Epithelial cell of esophagus (primary cell): ENCODE results near the gene APPBP2.
A peak's percentile ranks its signal among the peaks of the same experiment; 100 is the strongest.
"Not testable (repeated sequence)": the region's sequence is repeated elsewhere in the genome, so short reads cannot be mapped to it uniquely, and the experiment has no call there.

Experiments used
- DNase-seq: peaks from one replicate; pipeline ENCODE4 v3.0.0; 2010; ENCODE audit warnings: low read depth
- H3K4me3 ChIP-seq: 2 replicates; pipeline ENCODE4 v1.5.1; 2011; ENCODE audit warnings: mild to moderate bottlenecking, low read length, control low read depth
- TF ChIP-seq, protein P1 (sequence below): IDR thresholded peaks from 2 replicates; pipeline ENCODE4 v1.5.1; 2011; ENCODE audit warnings: low read depth, mild to moderate bottlenecking, low read length, control low read depth, inconsistent platforms; ENCODE audit not compliant: insufficient read depth; ENCODE audit errors: missing control alignments

APPBP2 gene

DNA sequence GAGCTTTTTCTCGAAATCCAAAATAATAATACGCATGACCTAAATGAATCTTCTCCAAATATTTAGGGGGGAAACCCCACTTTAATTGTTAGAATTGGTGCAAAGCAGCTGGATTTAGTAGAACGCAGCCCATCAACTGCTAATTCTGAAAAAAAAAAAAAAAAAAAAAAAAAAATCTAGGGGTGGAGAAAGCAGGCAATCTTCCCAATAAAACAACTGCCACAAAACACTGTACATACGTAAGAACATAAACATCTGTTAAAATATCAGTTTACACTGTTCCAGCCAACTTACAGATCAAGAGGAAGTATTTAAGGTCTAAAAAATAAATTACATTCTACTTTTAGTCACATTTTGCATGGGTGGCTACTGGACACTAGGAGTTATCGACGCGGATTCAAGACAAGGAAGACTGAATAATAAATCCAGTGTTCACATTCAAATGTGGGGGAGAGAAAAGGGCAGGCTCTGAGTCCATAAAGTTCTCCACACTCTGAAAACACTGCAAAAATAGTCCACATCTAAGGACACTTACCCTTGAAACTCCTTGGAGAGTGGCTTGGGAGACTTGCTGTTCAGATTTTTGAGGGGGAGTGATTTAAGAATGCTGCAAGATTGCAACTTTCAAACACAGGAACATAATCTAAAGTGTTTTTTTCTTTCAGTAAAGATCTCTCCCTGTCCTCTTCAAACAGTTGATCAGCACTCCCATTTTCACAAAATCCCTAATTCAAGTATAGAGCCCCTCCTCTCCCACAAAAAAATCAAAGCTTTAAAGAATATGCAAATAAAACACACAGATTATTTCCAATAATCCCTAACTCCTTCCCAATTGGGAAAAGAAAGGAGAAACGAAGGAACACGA is 1.3 kb downstream of the APPBP2 start:
- peak overlapping the region; percentile 96 for H3K4me3 ChIP-seq
- TF ChIP-seq, protein P1, sequence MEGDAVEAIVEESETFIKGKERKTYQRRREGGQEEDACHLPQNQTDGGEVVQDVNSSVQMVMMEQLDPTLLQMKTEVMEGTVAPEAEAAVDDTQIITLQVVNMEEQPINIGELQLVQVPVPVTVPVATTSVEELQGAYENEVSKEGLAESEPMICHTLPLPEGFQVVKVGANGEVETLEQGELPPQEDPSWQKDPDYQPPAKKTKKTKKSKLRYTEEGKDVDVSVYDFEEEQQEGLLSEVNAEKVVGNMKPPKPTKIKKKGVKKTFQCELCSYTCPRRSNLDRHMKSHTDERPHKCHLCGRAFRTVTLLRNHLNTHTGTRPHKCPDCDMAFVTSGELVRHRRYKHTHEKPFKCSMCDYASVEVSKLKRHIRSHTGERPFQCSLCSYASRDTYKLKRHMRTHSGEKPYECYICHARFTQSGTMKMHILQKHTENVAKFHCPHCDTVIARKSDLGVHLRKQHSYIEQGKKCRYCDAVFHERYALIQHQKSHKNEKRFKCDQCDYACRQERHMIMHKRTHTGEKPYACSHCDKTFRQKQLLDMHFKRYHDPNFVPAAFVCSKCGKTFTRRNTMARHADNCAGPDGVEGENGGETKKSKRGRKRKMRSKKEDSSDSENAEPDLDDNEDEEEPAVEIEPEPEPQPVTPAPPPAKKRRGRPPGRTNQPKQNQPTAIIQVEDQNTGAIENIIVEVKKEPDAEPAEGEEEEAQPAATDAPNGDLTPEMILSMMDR: no peak
- DNase-seq: peak; percentile 10

DNA sequence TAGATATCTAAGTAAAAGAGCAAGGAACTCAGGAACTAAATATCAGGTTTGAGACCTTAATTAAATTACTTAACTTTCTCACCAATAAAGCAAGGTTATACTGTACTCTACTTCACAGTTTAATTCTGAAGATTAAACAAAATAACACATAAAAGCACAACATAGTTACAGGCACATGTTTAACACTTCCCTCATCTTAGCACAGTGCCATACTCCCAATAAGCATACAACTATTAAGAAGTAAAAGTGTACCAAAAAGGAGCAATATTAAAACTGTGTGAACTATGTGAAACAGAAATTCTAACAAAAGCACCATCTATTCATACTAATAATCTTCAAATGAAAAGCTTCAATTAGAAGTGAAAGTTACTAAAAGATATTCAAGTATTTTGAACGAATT is 2.2 kb downstream of the APPBP2 start:
- TF ChIP-seq, protein P1: no peak
- DNase-seq: no peak

GRCh38 chr17:60522889-60523626 is 3.0 kb downstream of the APPBP2 start:
- TF ChIP-seq, protein P1: no peak
- H3K4me3 ChIP-seq: no peak overlapping the region
- no peak for DNase-seq

More for the DNA sequence above, 2.2 kb downstream of the APPBP2 start:
- peak overlapping the region; percentile 96 for H3K4me3 ChIP-seq

DNA sequence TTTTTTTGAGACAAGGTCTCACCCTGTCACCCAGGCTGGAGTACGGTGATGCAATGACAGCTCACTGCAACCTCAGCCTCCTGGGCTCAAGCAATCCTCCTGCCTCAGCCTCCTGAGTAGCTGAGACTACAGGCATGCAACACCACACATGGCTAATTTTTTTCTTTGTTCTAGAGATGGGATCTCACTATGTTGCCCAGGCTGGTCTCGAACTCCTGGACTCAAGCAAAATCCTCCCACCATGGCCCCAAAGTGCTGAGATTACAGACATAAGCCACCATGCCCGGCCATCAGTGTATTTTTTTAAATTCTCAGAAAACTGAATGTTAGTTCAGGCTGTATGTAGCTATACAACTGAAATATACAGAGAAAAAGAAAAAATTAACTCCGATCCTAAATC is 6.2 kb downstream of the APPBP2 start:
- TF ChIP-seq, protein P1: no peak
- no peak for DNase-seq
- H3K4me3 ChIP-seq: no peak overlapping the region

GRCh38 chr17:60515683-60516082 is 10.4 kb downstream of the APPBP2 start:
- H3K4me3 ChIP-seq, DNase-seq: not testable (repeated sequence)

- not testable (repeated sequence) for DNase-seq, H3K4me3 ChIP-seq
Measured at GRCh38 chr17:60515199-60515598, 10.8 kb downstream of the APPBP2 start.

GRCh38 chr17:60514500-60514899 is 11.5 kb downstream of the APPBP2 start:
- TF ChIP-seq, protein P1: no peak
- H3K4me3 ChIP-seq: no peak overlapping the region
- DNase-seq: no peak
